GM10248 (cell line): ENCODE measurements around the gene NBPF1.
"Not testable (repeated sequence)": the region's sequence is repeated elsewhere in the genome, so short reads cannot be mapped to it uniquely, and the experiment has no call there.

Experiments
- CTCF ChIA-PET: fragments of 300-600 bp; sonication (Branson Sonifier 250); formaldehyde crosslinking; extraction: SDS; loops from one replicate; lab custom pipeline; 2021; ENCODE audit warnings: antibody characterized with exemption; lab: Yijun Ruan, JAX
- POLR2A ChIA-PET: fragments of 350-650 bp; sonication (Branson Sonifier 250); formaldehyde crosslinking; extraction: SDS; loops from one replicate; lab custom pipeline; 2020; ENCODE audit warnings: antibody characterized with exemption; lab: Yijun Ruan, JAX
- DNase-seq: peaks from one replicate; pipeline ENCODE4 v3.0.0; 2012; ENCODE audit errors: extremely low spot score
- TF ChIP-seq, protein P1 (sequence below): IDR thresholded peaks from 2 replicates; pipeline ENCODE4 v1.5.1; 2012; ENCODE audit warnings: mild to moderate bottlenecking, low read depth; ENCODE audit errors: extremely low read depth, missing control alignments, control extremely low read depth

NBPF1 gene

DNA sequence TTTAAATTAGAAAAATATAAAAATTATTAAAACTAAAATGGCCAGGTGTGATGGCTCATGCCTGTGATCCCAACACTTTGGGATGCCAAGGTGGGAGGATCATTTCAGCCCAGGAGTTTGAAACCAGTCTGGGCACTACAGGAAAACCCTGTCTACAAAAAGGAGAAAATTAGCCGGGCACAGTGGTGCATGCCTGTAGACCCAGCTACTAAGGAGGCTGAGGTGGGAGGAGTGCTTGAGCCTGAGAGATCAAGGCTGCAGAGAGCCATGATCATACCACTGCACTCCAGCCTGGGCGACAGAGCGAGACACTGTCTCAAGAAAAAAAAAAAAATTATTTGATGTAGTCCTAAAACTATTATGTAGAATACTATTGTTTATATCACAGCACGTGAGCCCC lies 3.6 kb downstream of the NBPF1 start:
- DNase-seq, POLR2A ChIA-PET: not testable (repeated sequence)
- CTCF ChIA-PET = interaction anchor here (1.2 to 6.5 kb wide), 6 partner anchors 8 to 531 kb away, joined by 3 to 61 read pairs (median 7); no protein-coding TSS in a partner anchor

DNA sequence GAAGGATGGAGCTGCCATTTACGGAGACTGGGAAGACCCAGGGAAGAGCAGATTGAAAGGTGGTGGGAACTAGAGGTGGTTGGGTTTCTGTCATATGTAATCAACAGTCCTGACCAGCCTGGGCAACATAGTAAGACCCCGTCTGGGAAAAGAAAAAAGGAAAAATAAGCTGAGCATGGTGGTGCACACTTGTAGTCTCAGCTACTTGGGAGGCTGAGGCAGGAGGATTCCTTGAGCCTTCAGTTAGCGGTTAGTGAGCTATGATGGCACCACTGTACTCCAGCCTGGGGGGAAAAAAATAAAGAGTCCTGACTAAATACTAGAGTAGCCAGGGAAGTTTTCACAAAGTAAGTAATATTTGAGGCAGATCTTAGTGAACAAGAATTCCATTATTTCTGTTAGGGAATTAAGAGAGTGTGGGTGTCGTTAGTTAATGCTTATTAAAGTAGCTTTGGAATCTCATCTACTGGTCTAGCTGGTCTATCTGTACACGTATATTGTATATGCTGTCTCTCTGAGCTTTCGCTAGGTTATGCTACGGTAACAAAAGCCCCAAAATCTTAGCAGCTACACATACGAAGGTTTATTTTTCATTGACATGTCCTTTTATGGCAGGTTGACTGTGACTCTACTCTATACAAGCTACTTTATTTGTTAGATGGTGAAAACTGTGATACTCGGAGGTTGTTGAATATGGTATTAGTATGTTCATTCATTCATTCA lies 4.4 kb downstream of the NBPF1 start:
- ChIA-PET CTCF (interaction anchor here (0.7 to 6.5 kb wide), 9 partner anchors 9 to 530 kb away, joined by 3 to 61 read pairs (median 4); no protein-coding TSS in a partner anchor), POLR2A (no interaction called here)
- no peak for DNase-seq
- TF ChIP-seq, protein P1, sequence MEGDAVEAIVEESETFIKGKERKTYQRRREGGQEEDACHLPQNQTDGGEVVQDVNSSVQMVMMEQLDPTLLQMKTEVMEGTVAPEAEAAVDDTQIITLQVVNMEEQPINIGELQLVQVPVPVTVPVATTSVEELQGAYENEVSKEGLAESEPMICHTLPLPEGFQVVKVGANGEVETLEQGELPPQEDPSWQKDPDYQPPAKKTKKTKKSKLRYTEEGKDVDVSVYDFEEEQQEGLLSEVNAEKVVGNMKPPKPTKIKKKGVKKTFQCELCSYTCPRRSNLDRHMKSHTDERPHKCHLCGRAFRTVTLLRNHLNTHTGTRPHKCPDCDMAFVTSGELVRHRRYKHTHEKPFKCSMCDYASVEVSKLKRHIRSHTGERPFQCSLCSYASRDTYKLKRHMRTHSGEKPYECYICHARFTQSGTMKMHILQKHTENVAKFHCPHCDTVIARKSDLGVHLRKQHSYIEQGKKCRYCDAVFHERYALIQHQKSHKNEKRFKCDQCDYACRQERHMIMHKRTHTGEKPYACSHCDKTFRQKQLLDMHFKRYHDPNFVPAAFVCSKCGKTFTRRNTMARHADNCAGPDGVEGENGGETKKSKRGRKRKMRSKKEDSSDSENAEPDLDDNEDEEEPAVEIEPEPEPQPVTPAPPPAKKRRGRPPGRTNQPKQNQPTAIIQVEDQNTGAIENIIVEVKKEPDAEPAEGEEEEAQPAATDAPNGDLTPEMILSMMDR = no peak

DNA sequence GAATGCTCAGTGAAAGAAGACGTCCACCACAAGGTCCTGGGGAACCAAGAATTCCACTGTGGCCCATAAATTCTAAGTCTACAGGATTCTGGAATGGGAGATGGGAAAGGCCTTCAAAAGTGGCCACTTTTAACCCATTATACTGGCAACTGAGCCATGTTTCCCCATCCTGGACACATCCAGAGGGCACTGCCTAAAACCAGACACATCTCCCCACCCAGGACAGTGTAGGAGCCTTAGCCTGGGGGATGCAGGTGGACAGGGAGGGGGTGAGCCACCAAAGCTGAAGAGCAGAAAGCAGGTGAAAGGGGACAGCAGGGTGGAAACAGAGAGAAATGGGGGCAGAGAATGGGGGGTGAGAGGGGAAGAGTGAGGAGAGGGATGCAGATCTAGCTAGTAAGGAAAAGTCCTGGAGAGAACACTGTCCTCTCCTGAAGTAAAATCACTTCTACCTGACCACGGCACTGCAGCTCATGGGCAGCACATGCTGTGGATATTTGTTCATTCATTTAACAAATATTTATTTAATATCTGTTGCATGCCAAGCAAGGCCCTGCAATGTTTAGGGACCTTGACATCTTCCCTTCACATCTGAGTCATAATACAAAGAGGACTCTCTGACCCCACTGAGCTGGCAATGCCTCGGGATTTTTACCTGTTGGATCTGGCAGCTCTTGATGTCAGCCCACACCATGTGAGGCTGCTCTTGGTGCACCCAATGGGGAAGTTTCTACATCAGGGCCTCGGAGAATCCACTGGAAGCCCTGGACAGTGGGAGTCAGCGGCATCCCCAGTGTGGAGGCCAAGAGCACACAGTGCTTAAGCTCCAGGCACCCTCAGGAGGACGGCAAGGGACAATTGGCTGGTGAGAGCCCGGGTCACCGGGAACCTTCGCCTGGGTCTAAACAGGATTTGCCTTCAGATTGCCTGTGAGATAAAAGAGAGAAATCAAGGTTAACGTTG lies 5.2 kb downstream of the NBPF1 start:
- POLR2A ChIA-PET, DNase-seq: not testable (repeated sequence)
- CTCF ChIA-PET = interaction anchor here (0.7 to 6.5 kb wide), 6 partner anchors 10 to 352 kb away, joined by 3 to 61 read pairs (median 7); no protein-coding TSS in a partner anchor

DNA sequence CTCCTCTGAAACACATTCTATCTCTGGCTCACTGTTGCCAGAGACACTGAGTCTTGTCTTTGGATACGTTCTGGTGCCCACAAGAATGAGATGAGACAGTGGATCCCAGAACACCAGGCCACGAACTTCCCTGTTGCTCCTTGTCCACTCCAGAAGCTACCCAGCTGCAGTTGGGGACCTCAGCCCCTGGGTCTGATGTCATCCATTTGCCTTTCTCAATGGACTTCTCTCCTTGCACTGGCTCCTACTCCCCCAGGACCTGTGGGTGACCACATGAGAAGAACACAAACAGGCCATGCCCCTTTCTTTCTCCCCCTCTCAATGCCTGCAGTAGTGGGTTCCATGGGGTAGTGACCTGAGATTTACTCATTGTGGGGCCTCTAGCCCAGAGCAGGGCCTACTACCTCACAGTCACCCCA lies 5.9 kb downstream of the NBPF1 start:
- DNase-seq = no peak
- CTCF ChIA-PET = interaction anchor here (1.7 to 6.5 kb wide), 2 partner anchors 14 to 352 kb away, joined by 4 to 61 read pairs; no protein-coding TSS in a partner anchor
- TF ChIP-seq, protein P1 = no peak
- POLR2A ChIA-PET = no interaction called here

DNA sequence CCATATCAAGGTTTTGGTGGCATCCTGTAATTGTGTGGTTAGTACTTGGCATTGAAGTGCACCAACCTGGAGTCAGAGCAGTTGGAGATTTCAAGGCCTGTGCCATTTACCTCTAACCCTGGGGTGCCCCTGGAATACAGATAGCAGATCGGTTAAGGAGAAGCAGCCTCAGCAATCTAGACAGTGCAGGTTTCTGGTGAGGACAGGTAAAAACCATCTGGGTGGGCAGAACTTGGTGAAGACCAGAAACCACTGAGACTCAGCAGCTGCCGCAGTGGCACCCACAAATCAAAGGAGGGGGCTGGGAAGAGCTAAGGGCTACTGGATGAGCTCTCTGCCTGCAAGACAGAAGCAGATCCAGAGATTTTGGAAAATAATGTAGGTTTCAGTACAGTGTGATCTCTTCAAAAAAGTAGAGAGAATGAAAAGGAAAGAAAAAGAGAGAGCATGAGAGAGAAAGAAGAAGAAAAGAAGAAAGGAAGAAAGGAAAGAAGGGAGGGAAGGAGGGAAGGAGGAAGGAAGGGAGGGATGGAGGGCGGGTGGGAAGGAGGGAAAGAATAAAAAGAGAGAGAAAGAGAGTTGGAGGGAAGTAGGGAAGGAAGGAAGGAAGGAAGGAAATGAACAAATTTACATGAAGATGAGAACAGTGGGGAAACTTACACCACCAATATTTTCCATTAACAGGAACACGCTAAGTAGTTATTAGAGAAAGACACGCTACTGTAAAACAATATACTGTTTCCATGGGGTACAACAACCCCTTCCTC lies 6.5 kb downstream of the NBPF1 start:
- DNase-seq, CTCF ChIA-PET, POLR2A ChIA-PET: not testable (repeated sequence)

DNA sequence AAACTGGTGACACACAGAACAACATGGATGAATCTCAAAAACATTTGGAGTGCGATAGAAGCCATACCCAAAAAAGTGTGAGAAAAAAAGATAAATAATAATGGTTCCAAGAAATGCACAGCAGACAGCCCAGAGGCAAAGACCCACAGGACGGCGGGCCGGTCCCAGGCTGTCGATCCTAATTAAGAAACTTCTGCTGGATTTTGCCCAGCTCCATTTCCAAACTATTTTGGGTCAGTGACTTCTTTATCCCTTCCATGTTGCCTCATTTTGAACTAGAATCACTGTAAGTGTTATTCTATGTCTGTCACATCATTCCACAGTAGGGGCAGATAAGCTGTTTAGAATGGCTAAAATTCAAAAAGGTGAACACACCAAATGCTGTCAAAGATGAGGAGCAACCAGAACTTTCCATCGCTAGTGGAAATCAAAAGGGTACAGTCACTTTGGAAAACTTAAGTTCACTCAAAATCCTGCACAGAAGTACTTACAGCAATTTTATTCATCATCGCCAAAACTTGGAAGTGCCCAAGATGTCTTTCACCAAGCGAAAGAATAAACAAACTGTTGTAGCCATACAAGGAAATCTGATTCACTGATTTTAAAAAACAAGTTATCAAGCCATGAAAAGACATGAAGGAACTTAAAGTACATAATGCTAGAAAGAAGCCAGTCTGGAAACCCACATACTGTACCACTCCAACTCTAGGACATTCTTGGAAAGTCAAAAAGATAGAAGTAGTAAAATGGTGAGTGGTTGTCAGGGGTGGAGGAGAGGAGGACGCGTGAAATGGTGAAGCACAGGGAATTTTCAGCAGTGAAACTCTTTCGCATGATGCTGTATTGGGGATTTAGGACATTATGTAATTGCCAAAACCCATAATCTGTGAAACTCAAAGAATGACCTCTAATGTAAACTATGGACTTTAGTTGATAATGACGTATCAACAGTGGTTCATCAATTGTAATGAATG lies 7.5 kb downstream of the NBPF1 start:
- ChIA-PET CTCF (interaction anchor here (1.1 to 1.8 kb wide), 3 partner anchors 13 to 16 kb away, joined by 3 to 5 read pairs (median 3); no protein-coding TSS in a partner anchor), POLR2A (no interaction called here)
- DNase-seq = no peak
- TF ChIP-seq, protein P1 = no peak

DNA sequence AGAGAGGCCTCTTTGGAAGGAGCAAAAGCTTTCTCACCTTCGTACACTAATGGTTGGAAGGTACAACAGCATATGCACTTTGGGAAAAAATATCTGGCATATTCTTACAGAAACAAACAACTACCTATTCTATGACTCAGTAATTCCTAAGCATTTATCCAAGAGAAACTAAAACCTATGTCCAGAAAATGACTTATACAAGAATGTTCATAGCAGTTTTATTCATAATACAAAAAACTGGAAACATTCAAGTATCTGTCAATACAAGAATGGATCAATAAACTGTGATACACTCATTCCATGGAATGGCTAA lies 8.2 kb downstream of the NBPF1 start:
- POLR2A ChIA-PET = no interaction called here
- TF ChIP-seq, protein P1 = no peak
- CTCF ChIA-PET = interaction anchor here (1.1 to 1.8 kb wide), 3 partner anchors 13 to 16 kb away, joined by 3 to 5 read pairs (median 3); no protein-coding TSS in a partner anchor
- DNase-seq = no peak

DNA sequence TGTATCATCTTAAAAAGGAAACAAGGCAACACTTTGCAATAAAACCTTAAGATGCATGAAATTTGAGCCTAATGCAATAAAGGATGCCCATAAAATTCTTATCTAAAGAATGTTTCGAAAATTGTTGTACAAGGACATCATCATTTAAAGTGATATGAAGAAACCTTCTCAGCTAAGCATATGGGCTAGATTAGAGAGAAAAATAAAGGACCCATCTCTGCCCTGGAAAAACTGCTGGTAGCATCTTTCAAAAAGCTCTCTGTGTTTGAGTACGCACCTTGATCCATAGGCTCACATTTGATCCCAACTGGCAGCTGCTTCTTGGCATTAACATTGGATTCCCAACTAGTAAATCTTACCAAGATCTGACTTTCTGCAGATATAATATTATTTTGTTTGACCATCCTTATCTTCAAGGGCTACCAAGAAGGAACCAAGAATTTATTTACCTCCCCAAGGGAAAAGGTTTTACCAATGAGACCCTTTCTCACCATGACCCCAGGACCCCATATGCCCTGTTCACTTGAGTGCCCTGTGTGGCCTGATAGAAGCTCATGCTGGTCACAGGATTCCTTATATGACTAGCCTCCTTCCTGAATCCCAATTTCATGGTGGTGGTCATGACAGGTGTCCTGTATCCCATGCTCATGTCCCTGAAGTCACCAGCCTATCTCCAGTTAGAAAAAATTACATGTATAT lies 8.7 kb downstream of the NBPF1 start:
- CTCF ChIA-PET = interaction anchor here (1.1 to 1.8 kb wide), 2 partner anchors 14 to 17 kb away, joined by 3 to 5 read pairs; no protein-coding TSS in a partner anchor

DNA sequence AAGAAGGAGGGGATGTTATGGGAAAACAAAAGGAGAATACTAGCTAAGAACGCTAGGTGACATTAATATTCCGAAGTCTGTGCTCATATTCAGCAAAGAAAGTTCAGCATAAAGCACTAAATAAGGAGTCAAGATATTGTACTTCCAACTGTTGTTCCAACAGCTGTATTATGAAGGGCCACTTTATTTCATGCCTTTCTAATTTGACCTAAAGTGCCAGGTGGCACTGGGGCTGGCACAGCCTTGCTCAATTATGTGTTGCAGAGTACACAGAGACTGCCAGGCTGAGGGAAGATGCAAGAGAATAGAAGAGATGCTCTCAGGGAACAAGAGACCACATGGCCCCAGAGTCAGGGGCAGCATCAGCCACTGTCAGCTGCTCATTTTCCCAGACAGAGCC lies 9.7 kb downstream of the NBPF1 start:
- CTCF ChIA-PET = interaction anchor here (1.0 to 1.5 kb wide), 4 partner anchors 9 to 358 kb away, joined by 3 to 5 read pairs (median 4); no protein-coding TSS in a partner anchor
- DNase-seq, POLR2A ChIA-PET: not testable (repeated sequence)

More for the DNA sequence above, 8.7 kb downstream of the NBPF1 start:
- POLR2A ChIA-PET, DNase-seq: not testable (repeated sequence)
